Measurements from ENCODE around the gene GNPTAB.

GNPTAB gene

DNA sequence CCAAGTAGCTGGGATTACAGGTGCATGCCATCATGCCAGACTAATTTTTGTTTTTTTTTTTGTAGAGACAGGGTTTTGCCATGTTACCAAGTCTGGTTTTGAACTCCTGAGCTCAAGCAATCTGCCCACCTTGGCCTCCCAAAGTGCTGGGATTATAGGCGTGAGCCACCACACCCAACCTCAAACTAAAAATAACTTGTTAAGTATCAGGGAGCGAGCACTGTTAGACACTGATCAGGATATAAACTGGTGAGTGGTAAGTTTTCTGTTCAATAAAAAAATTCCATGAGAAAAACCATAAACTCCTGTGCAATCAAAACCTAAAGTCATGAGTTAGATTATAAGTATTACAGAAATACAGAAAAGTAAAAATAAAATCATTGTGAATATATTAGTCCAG lies 46.9 kb downstream of the GNPTAB start:
- no peak overlapping the region for H3K4me3 Mint-ChIP-seq

DNA sequence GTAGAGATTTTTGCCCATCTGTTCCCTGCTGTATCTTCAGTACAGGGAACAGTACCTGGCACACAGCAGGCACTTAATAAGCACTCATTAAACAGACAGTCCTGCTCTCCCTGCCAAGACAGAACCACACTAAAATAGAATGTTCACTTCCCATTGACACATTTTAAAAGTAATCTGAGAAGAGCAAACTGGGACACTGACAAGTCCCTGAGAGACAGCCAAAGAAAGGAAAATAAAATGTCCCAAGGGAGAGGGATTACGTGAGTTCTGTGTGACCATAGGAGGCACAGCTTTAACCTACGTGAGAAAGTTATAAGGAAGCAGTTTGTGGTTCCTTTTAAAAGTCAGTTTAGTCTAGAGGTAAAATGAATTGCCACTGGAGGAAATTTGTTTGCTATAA lies 47.6 kb downstream of the GNPTAB start:
- Mint-ChIP-seq H3K27me3 (no peaks in the 10 kb centered on the region), H3K27ac (peak overlapping the region; percentile 18 to 58), H3K36me3 (ENCODE audit: insufficient read depth) (peaks cover 43% of the 10 kb centered on the region), H3K4me3 (no peak overlapping the region), H3K9me3 (no peaks in the 10 kb centered on the region), H3K4me1 (ENCODE audit: low read depth in 2 of 2) (peaks cover 8 to 12% of the 10 kb centered on the region in 2 donors)
- no peak for DNase-seq
- no peak for ATAC-seq (replicated peaks)

More for the DNA sequence above, 46.9 kb downstream of the GNPTAB start:
- peak overlapping the region; percentile 6 to 58 for H3K27ac Mint-ChIP-seq
- DNase-seq (no peak), ATAC-seq (replicated peaks) (no peak)
- peaks cover 8 to 12% of the 10 kb centered on the region in 2 donors for H3K4me1 Mint-ChIP-seq (ENCODE audit: low read depth in 2 of 2)
- H3K36me3 Mint-ChIP-seq (ENCODE audit: insufficient read depth): peaks cover 39% of the 10 kb centered on the region
- no peaks in the 10 kb centered on the region for H3K27me3 Mint-ChIP-seq
- H3K9me3 Mint-ChIP-seq: no peaks in the 10 kb centered on the region

DNA sequence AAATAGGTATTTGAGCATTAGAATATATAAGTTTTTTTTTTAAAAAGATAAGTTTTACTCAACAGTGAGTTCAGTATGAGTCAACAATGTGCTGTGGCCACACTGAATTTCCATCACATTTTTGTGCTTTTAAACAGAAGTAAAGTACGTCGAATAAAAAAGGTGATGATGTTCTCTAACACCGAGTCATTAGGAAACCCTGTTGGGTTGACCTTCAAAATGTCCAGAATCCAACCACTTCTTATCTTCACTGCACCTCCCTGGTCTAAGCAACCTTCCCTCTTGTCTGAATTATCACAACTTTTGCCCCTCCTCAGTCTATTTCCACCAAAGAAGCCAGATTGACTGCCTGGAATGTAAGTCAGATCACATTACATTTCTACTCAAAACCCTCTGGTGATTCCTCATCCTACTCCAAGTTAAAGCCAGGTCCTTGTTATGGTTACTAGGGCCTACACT lies 48.5 kb downstream of the GNPTAB start:
- peaks cover 38% of the 10 kb centered on the region for H3K36me3 Mint-ChIP-seq (ENCODE audit: insufficient read depth)
- no peaks in the 10 kb centered on the region for H3K9me3 Mint-ChIP-seq
- H3K4me1 Mint-ChIP-seq (ENCODE audit: low read depth in 2 of 2): peaks cover 8 to 12% of the 10 kb centered on the region in 2 donors
- DNase-seq (no peak), ATAC-seq (replicated peaks) (no peak)
- no peak overlapping the region for H3K4me3 Mint-ChIP-seq
- peak overlapping the region in 1 of 2 donors; percentile 18 for H3K27ac Mint-ChIP-seq
- H3K27me3 Mint-ChIP-seq: no peaks in the 10 kb centered on the region

DNA sequence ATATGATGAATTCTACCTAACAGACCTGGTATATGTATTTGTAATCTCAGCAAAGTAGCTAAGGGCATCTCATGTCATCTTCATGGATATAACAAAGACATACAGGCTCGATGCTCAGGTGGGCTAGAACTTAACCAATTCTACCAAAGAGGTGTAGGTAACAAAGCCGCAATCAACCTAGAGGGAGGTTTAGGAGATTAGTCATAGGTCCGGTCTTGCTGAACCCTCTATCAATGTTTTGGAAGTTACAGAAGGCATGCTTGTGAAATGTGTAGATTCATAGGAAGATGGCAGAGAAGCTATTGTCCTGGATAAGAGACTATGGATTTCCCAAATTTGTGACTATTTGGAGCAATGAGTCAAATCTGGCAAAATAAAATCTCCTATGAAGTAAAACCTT lies 48.9 kb downstream of the GNPTAB start:
- ATAC-seq (replicated peaks) (peak; percentile 26), DNase-seq (no peak)
- peak overlapping the region in 1 of 2 donors; percentile 25 for H3K27ac Mint-ChIP-seq
- peaks cover 8 to 12% of the 10 kb centered on the region in 2 donors for H3K4me1 Mint-ChIP-seq (ENCODE audit: low read depth in 2 of 2)
- H3K27me3 Mint-ChIP-seq: no peaks in the 10 kb centered on the region
- no peaks in the 10 kb centered on the region for H3K9me3 Mint-ChIP-seq
- H3K4me3 Mint-ChIP-seq: no peak overlapping the region
- H3K36me3 Mint-ChIP-seq (ENCODE audit: insufficient read depth): peaks cover 34% of the 10 kb centered on the region

DNA sequence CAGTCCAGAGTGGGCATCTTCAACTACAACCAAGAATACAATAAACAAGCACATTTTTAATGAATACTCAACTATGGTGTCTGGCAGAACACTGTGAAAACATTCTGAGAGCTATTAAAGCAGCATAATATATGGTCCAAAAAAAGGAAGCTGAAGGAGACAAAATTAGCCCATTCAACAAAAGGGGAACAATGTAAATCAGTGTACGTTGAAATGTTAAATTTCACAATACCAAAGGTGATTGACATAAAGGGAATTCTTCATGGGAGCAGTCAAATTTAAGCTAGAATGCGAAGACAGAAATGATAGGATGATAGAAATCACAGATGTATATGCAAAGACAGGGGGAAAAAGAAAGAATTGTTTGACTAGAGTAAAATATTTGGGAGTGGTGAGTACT lies 50.2 kb downstream of the GNPTAB start:
- DNase-seq: no peak
- no peaks in the 10 kb centered on the region for H3K9me3 Mint-ChIP-seq
- H3K36me3 Mint-ChIP-seq (ENCODE audit: insufficient read depth): peaks cover 32% of the 10 kb centered on the region
- ATAC-seq (replicated peaks): no peak
- no peak overlapping the region for H3K4me3 Mint-ChIP-seq
- H3K27ac Mint-ChIP-seq: peak overlapping the region in 1 of 2 donors; percentile 8
- H3K27me3 Mint-ChIP-seq: no peaks in the 10 kb centered on the region
- H3K4me1 Mint-ChIP-seq (ENCODE audit: low read depth in 2 of 2): peaks cover 8 to 12% of the 10 kb centered on the region in 2 donors

DNA sequence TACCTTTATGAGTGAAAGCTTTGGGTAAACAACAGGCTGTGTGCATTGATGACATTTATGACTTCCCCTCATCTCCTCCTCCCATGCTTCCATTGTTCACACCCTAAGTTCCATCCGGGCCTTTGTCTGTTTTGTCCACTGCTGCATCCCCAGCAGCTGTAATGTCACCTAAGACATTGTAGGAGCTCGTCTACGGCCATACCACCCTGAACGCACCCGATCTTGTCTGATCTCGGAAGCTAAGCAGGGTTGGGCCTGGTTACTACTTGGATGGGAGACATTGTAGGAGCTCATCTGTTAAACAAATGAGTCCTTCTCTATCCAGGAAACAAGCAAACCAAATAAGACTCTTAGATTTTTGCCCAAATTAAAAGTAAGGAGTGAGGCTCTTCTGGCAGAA lies 51.1 kb downstream of the GNPTAB start:
- Mint-ChIP-seq H3K27ac (peak overlapping the region in 1 of 2 donors; percentile 24), H3K9me3 (no peaks in the 10 kb centered on the region), H3K27me3 (no peaks in the 10 kb centered on the region), H3K4me3 (no peak overlapping the region), H3K4me1 (ENCODE audit: low read depth in 2 of 2) (peaks cover 8 to 12% of the 10 kb centered on the region in 2 donors), H3K36me3 (ENCODE audit: insufficient read depth) (peaks cover 29% of the 10 kb centered on the region)
- DNase-seq (no peak), ATAC-seq (replicated peaks) (no peak)

DNA sequence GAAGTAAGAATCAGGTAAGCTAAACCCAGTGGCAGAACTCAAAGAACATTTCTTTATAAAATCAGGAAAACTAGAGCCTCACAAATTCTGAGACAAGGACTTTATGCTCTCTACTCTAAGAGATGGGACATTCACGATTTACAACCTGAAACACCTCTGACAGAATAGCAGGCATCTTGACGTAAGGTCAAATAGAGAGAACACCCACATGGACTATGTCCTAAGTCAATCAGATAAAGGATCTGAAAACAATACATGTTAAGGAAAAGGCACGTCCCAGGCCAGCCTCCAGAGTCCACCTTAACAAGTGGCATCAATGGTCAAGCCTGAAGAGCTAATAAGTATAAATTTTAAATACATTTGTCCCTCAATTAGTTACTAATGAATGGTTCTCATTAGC lies 51.6 kb downstream of the GNPTAB start:
- DNase-seq: no peak
- Mint-ChIP-seq H3K4me3 (no peak overlapping the region), H3K27me3 (no peaks in the 10 kb centered on the region), H3K4me1 (ENCODE audit: low read depth in 2 of 2) (peaks cover 8 to 12% of the 10 kb centered on the region in 2 donors), H3K9me3 (no peaks in the 10 kb centered on the region), H3K27ac (no peak overlapping the region), H3K36me3 (ENCODE audit: insufficient read depth) (peaks cover 28% of the 10 kb centered on the region)
- ATAC-seq (replicated peaks): no peak

DNA sequence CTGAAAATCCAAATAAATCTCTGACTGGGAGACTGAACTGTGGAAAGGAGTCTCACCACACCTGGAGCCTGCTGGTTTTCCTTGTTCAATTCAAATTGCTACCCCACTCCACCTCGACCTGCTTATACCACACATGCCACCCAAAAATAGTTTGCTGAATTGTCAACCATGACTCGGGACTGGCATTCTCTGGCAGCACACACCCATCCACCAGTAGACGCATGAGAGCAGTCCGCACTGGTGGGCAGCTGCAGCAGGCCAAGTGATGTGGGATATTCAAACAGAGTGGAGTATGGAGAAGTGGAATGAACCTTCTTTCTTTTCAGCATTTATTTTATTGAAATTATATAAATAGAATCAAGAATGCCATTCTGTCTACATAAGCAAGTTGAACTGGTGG lies 52.8 kb downstream of the GNPTAB start:
- no peaks in the 10 kb centered on the region for H3K27me3 Mint-ChIP-seq
- H3K27ac Mint-ChIP-seq: peak overlapping the region in 1 of 2 donors; percentile 52
- H3K9me3 Mint-ChIP-seq: no peaks in the 10 kb centered on the region
- H3K4me1 Mint-ChIP-seq (ENCODE audit: low read depth in 2 of 2): peaks cover 11 to 16% of the 10 kb centered on the region in 2 donors
- no peak overlapping the region for H3K4me3 Mint-ChIP-seq
- peaks cover 25% of the 10 kb centered on the region for H3K36me3 Mint-ChIP-seq (ENCODE audit: insufficient read depth)
- ATAC-seq (replicated peaks): no peak
- DNase-seq: no peak

DNA sequence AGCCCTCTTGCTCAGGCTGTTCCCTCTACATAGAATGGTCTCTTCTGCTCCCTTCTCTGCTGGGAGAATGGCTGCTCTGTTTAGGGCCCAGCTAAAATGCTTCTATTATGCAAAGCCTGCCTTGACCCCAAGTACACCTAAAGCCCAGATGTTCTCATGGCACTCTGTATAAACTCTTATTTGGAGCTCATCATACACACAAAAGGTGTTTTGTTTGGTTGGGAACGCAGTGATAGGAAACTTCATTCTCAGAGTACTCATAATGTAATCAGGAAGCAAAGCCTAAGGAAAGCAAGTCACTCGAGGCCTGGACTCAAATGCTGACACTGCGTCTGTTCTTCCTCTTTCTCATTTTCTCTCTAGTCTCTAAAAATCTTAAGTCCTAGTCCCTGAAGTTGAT lies 53.3 kb downstream of the GNPTAB start:
- H3K27me3 Mint-ChIP-seq: no peaks in the 10 kb centered on the region
- H3K36me3 Mint-ChIP-seq (ENCODE audit: insufficient read depth): peaks cover 27% of the 10 kb centered on the region
- no peak overlapping the region for H3K4me3 Mint-ChIP-seq
- ATAC-seq (replicated peaks) (no peak), DNase-seq (no peak)
- H3K27ac Mint-ChIP-seq: peak overlapping the region; percentile 30 to 52
- H3K4me1 Mint-ChIP-seq (ENCODE audit: low read depth in 2 of 2): peaks cover 6 to 11% of the 10 kb centered on the region in 2 donors
- no peaks in the 10 kb centered on the region for H3K9me3 Mint-ChIP-seq

DNA sequence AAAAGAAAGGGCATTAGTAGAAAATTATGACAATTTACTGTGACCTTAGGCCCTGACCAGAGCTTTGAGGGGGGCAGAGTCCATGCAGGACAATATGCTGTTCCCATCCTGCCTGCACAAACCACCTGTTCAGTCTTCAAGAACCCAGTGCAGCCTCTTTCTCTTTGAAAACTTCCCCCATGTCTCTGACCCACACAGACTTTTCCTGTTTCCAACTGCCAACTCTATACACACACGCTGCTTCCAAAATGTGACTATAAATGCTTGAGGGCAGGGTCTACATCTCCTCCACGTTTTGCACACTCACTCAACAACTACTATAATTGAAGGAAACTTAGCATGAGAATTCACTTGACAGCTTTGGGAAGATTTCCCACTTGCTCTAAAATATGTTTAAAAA lies 54.9 kb downstream of the GNPTAB start:
- H3K4me1 Mint-ChIP-seq (ENCODE audit: low read depth in 2 of 2): peaks cover 2 to 5% of the 10 kb centered on the region in 2 donors
- H3K27ac Mint-ChIP-seq: peak overlapping the region in 1 of 2 donors; percentile 68
- H3K36me3 Mint-ChIP-seq (ENCODE audit: insufficient read depth): peaks cover 26% of the 10 kb centered on the region
- H3K4me3 Mint-ChIP-seq: no peak overlapping the region
- H3K27me3 Mint-ChIP-seq: no peaks in the 10 kb centered on the region
- no peak for DNase-seq
- ATAC-seq (replicated peaks): no peak
- no peaks in the 10 kb centered on the region for H3K9me3 Mint-ChIP-seq

DNA sequence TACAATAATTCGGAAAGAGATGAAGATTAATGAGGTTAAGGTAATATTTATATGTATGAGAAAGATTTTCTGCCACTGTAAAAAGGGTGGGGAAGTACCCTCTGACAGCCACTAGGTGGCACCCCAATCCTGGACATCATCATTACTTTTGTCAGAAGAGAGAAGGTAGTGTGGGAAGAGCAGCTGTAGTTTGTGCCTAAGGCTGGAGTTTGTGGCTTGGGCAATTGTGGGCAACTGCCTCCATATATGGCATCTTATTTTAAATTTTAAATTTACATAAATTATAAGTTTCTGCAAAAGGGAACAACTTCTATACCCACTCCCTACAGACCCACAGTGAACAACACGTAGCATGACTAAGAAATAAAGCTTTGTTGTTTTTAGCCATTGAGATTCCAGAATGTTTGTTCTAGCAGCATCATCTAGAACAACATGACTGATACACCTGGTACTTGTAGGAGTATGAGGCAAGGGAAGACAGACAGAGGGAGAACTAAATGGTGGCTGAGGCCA lies 57.1 kb downstream of the GNPTAB start:
- H3K36me3 Mint-ChIP-seq (ENCODE audit: insufficient read depth): peaks cover 29% of the 10 kb centered on the region
- H3K27me3 Mint-ChIP-seq: no peaks in the 10 kb centered on the region
- DNase-seq: peak; percentile 61 to 69 (median 67)
- H3K4me1 Mint-ChIP-seq (ENCODE audit: low read depth in 2 of 2): peaks cover 2 to 4% of the 10 kb centered on the region in 2 donors
- peak overlapping the region in 1 of 2 donors; percentile 69 for H3K27ac Mint-ChIP-seq
- H3K4me3 Mint-ChIP-seq: no peak overlapping the region
- peak; percentile 96 for ATAC-seq (replicated peaks)
- H3K9me3 Mint-ChIP-seq: no peaks in the 10 kb centered on the region

DNA sequence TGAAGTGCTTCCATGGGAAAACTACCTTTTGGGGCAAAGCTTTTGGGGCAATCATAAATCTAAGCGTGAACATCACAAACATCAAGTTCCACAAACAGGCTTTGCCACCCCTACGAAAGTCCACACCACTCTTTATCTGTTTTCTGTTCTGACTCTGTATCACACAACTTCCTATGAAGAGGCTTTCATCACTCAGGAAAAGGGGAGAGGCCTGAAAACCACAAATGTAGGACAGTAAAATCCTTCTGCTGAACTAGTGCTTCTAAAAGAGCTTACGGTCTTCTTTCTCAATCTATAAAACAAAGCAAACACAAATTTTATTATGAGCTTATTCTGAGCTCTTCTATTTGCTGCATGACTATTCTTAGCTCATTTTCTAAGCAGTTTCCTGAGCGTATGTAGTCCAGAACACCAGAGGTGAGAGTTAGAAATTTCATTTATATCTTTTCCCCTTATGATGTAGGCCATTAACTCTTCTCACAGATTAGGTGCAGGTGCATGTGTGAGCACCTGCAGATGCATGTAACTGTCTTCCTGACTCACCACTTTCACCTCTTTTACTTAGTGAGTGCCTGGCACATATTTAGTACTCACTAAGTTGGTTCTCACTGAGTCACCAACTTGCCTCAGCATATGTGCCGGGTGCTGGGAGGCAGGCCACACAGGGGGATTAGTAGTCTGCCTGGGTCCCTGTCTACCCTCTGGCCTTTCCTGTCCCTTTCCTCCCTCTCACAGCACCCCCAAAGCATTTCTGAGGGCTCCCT lies 58.6 kb downstream of the GNPTAB start:
- peaks cover 2 to 4% of the 10 kb centered on the region in 2 donors for H3K4me1 Mint-ChIP-seq (ENCODE audit: low read depth in 2 of 2)
- DNase-seq: no peak
- no peak overlapping the region for H3K27ac Mint-ChIP-seq
- H3K36me3 Mint-ChIP-seq (ENCODE audit: insufficient read depth): peaks cover 22% of the 10 kb centered on the region
- no peak overlapping the region for H3K4me3 Mint-ChIP-seq
- ATAC-seq (replicated peaks): no peak
- H3K9me3 Mint-ChIP-seq: no peaks in the 10 kb centered on the region
- H3K27me3 Mint-ChIP-seq: no peaks in the 10 kb centered on the region

DNA sequence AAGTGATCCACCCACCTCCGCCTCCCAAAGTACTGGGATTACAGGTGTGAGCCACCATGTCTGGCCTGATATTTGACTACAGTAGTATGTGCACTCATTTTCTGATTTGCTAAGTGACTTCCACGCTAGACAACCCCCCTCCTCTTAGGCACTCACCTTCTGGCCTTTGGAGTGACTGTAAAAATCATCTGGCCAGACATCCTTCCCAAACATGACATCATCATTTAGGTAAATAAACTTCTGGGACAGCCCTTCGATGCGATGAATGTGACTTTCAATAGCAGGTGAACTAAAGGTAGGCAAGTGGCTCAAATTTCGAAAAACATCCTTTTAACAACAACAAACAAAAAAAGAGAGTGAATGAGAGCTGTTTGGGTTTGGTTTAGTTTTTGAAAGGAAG lies 60.9 kb downstream of the GNPTAB start:
- ATAC-seq (replicated peaks): no peak
- Mint-ChIP-seq H3K9me3 (no peaks in the 10 kb centered on the region), H3K4me1 (ENCODE audit: low read depth in 2 of 2) (peaks cover 2 to 4% of the 10 kb centered on the region in 2 donors), H3K4me3 (no peak overlapping the region), H3K27me3 (no peaks in the 10 kb centered on the region), H3K27ac (no peak overlapping the region), H3K36me3 (ENCODE audit: insufficient read depth) (peaks cover 38% of the 10 kb centered on the region)
- DNase-seq: no peak

DNA sequence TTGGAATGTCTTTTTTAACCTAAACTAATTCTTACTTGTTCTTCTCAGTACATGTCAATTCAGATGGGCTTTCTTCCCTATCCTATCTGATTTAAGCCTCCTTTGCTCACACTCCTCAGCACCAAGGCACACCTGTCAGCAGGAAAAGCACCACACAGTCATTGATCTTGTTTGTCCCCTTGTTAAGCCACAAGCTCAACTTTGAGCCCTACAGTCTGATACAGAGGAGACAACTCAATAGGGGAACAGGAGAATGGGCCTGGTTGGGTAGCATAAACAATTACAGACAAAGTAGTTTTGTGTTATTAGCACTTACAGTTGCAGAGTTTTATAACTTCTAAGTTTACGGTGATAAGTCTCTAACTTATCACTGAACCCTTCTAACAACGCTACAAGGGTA lies 62.0 kb downstream of the GNPTAB start:
- Mint-ChIP-seq H3K4me3 (no peak overlapping the region), H3K9me3 (no peaks in the 10 kb centered on the region), H3K4me1 (ENCODE audit: low read depth in 2 of 2) (peaks cover 2 to 3% of the 10 kb centered on the region in 2 donors), H3K27me3 (no peaks in the 10 kb centered on the region), H3K36me3 (ENCODE audit: insufficient read depth) (peaks cover 38% of the 10 kb centered on the region), H3K27ac (no peak overlapping the region)
- no peak for DNase-seq
- ATAC-seq (replicated peaks): no peak

All from effector memory CD8-positive, alpha-beta T cell (primary cell).